Measurements from ENCODE around the gene SMARCE1.

DNA sequence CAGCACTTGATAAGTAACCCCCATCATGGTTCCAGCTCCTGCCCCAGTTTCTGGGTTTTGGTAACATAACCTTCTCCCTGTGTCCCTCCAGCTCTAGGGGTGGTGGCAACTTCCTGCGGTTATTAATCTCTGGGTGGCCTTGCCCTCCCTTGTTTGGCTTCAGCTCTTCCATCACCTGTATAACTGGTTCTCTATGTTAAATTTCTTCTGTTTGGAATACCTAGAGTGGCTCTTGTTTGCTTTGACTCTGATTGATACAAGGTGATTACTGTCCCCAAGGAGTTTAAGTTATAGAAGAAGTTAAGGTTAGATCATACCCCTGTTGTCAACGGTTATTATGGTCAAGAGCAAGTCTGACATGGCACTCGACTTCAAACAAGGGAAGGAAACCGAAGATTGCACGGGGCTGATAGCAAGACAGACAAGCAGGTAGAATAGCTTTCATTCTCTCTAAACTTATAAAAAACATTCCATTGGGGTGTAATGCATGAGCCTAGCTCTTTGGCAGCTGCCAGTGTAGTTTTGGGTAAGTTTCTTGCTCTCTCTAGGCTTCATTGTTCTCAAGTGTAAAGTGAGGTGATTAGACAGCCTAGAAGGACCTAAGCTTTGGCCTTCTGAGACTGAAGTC, 71.4 kb downstream of the SMARCE1 start:
- TF ChIP-seq CTCF (IDR thresholded peaks at IDR 0.05) (no peak), POLR2A (IDR thresholded peaks at IDR 0.05) (no peak)
